Activated CD8-positive, alpha-beta memory T cell treated with anti-CD3 and anti-CD28 coated beads, Interleukin-2, amount 50 U/mL, for 24 hours (primary cell): ENCODE results near the gene GAL3ST1.
"Not testable (repeated sequence)": the region's sequence is repeated elsewhere in the genome, so short reads cannot be mapped to it uniquely, and the experiment has no call there.

Experiments
- DNase-seq: peaks from one replicate; pipeline ENCODE4 v3.0.0-alpha.2; 2020; ENCODE audit errors: extremely low read depth

GAL3ST1 gene

DNA sequence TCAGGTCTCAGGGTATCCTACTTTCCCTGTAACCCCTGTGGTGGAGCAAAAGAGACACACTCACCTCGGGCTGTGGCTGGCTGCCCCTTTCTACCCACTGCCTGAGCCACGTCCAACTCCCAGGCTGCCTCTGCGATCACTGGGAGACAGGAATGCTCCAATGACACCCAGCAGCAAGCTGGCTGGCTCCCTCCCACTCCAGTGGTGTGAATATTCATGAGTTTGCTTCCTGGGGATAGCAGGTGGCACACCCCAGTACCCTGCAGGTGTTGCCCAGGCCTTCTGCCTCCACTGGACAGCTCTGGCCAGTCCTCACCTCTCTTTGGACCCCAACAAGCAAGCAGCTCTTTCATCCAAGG lies 9.7 kb downstream of the GAL3ST1 start:
- DNase-seq: no peak

DNA sequence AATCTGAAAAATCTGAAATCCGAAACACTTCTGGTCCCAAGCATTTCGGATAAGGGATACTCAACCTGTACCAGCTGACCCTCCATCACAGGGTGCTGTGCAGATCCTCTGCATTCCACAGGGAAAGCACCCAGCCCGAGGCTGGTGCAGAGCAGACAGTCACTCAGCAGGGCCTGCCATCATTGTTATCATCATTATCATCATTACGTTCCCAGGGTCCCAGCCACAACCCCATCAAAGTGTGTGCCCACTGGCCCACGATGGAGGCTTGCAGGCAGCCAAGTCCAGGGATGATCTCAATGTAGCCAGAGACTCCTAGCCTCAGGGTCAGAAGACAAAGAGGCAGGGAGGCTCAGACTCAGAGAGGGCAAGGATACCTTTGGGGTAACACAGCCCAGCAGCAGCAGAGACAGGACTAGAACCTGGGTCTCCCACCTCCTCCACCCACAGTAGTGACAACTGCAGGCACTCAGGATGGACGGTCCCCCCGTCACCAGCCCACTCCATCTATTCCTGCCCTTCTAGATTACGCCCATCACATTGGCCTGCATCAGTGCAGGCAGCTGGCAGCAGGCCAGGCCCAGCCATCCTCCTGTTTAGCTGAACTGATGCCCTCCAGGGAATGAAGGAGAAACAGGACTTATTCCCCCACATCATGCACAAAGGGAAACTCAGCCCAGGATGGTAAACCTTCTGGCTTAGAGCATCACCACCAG lies 10.3 kb downstream of the GAL3ST1 start:
- DNase-seq: no peak

DNA sequence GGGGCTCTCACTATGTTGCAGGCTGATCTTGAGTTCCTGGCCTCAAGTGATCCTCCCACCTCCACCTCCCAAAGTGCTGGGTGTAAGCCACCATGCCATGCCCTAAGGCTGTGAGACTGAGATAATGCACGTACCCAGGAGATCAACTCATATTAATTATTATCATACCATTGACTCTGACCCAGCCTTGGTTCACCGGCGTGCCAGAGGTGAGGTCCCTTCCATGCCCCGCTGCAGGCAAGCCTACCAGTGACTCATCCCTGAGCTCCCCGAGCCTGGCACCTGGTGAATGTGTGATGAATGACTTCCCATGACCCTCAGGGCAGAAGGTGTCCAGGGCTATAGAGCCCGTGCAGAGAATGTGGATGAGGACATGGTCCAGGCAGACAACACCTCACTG lies 12.1 kb downstream of the GAL3ST1 start:
- DNase-seq: no peak

DNA sequence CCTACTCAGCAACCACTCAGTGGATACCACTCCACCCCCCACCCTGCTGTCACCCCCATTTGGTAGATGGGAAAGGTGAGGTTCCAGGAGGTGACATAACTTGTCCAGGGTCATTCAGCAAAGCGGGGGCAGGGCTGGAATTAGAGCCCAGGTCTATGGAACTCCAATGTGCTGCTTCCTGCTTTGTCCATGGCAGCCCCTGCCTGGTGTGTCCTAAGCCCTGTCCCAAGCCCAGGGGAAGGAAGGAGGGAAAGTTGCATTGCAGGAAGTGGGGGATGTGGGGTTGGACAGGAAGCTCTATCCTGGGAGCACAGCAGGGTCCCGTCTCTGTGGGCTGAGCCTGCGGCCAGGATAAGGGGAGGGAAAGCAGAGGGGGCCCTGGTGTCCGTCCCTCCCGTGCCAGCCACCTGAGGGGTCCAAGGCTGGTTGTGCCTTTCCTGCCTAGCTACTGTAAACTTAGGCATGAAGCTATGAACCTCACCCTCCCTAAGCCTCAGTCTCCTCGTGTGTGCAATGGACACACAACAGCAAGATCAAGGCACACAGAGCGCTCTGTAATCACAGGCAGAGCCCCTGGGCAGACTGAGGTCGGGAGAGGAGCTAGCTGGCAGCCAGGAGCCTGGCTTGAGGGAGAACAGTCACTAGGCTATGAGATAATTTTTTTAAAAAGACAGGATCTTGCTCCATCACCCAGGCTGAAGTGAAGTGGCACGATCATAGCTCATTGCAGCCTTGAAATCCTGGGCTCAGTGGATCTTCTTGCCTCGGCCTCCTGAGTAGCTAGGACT lies 12.9 kb downstream of the GAL3ST1 start:
- DNase-seq: no peak

DNA sequence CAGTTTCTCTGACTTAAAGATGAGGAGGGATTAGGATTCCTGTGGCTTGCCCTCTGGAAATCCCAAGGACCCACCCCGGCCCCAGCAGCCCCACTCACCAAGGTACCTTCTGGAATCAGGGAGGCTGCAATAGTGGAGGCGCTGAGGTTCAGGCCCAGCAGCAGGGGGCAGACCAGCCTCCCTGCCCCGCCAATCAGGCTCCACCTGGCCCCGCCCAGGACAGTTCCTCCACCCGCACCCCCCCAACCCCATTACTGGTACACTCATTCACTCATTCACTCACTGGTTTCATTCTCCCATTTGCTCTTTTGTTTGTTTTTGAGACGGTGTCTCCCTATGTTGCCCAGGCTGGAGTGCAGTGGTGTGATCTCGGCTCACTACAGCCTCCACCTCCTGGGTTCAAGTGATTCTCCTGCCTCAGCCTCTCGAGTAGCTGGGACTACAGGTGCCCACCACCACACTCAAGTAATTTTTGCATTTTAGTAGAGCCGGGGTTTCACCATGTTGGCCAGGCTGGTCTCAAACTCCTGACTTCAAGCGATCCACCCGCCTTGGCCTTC lies 13.7 kb downstream of the GAL3ST1 start:
- DNase-seq: not testable (repeated sequence)

DNA sequence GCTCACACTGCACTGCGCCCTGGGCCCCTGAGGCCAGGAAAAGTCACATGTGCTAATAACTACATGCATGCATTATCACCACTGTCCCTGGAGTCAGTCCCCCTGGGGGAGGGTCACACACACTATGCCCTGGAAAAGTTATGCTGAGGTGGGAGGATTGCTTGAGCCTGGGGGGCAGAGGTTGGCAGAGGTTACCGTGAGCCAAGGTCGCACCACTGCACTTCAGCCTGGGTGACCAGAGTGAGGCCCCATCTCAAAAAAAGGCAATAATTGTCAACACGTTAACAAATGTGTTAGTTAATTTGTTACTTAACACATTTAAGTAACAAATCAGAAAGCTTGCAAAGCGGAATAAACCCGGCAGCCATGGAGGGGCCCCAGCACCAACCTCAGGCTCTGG lies 14.6 kb downstream of the GAL3ST1 start:
- no peak for DNase-seq

DNA sequence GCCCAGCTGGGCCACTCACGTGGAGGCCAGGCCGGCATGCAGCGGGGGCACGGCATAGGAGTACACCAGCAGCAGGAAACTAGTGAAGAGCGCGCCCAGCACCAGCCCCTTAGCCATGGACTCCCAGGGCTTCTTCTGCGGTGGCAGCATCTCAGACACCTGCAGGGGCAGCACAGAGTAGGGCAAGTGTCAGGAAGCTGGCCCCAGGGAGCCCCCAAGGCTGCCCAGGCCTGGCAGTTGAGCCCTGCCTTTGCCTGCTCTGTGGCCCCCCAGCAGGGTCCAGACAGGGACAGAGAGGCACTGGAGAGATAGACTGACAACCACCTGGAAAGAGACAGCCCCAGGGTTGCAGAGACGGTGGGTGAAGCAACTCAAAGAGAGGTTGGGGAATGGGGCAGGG lies 17.2 kb downstream of the GAL3ST1 start:
- DNase-seq: no peak

DNA sequence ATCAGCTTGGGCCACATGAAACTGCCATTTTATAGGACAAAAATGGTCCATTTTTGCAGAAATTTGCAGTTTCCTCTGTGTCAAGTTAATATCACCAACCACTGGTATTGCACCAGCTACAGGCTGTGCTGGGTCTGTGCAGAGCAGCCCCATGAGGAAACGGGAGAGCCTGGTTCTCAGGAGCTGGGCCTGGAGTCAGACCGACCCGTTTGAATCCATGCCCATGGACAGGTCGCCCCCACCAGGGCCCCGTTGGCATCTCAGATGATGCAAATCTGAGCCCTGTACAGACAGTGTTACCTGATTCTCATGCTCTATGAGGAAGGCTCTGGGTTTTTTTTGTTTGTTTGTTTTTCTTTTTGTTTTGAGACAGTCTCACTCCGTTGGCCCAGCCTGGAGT lies 18.1 kb downstream of the GAL3ST1 start:
- DNase-seq: no peak

DNA sequence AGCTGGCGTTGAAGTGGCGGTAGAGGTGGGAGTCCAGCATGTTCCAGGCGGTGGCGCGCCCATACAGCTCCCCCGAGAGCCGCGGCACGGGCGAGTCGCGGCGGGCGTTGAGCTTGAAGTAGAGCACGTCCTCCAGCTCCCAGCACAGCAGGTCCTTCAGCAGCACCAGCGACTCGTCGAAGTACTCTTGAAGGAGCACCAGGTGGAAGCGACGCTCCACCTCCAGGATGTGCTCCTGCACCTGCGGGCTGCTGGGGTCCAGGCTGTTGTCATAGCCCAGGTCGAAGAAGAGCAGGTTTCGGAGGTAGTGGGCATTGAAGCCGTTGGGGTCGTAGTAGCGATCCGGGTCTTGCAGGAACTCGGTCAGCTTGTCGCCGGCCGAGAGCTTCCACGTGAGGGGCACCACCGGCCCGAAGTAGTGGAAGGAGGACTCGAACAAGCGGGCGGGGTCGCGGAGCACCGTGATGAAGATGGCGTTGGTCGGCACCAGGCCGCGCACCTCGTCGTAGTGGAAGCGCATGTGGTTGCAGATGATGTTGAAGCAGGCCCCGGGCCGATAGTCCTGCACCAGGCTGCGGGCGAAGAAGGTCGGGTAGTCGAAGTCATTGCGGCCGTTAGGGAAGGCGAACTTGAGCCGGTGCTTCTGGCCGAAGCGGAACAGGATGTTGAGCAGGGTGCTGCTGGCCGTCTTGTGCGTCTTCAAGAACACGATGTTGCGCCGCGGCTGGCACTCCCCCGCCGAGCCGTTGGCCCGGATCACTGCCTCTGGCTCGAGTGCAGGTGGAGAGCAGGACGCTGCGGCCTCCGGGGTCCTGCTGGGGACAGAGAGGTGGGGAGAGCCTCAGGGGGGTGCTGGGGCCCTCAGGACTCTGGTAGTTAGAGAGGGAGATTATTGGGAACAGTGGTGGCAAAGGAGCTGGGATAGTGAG lies 18.9 kb downstream of the GAL3ST1 start:
- DNase-seq: no peak

DNA sequence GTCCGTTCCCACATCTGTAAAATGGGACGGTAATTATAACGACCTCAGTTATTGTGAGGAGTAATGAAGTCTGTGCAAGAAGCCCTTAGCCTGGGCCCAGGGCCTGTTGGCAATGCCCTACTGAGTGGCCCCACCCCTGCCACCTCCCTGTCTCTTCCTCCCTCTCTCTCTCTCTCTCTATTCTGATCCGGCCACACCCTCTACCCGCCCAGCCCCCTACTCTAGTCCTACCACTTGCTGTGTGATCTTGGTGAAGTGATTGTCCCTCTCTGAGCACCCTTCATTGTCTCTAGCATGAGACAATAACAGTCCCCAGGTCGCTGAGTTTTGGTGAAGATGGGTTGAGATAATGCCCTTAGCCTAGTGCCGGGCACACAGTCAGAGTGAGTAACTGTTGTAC lies 20.5 kb downstream of the GAL3ST1 start:
- DNase-seq: no peak

DNA sequence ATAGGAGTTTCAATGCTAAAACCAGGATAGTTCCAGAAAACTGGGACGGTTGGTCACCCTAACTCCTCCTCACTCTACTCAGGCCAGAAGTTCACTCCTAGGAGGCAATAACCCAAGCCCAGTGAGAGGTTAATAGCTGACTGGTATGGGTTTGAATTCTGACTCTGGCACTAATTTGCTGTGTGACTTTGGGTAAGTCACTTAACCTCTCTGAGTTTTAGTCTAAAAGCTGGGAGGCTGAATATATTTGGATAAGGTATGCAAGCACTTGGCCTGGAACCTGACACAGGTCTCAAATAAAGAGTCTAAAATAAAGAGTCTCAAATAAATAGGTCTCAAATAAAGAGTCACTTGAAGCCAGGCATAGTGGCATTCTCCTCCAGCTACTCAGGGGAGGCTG lies 21.7 kb downstream of the GAL3ST1 start:
- no peak for DNase-seq

DNA sequence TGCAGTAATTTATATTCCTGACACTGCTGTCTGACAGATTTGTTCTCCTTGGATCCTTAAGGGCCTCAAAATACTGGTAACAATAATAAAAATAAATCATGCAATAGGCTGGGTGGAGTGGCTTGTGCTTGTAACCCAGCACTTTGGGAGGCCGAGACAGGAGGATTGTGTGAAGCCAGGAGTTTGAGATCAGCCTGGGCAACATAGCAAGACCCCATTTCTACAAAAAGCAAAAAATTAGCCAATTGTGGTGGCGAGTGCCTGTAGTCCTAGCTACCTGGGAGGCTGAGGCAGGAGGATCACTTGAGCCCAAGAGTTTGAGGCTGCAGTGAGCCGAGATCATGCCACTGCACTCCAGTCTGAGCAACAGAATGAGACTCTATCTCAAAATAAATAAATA lies 22.7 kb downstream of the GAL3ST1 start:
- not testable (repeated sequence) for DNase-seq

DNA sequence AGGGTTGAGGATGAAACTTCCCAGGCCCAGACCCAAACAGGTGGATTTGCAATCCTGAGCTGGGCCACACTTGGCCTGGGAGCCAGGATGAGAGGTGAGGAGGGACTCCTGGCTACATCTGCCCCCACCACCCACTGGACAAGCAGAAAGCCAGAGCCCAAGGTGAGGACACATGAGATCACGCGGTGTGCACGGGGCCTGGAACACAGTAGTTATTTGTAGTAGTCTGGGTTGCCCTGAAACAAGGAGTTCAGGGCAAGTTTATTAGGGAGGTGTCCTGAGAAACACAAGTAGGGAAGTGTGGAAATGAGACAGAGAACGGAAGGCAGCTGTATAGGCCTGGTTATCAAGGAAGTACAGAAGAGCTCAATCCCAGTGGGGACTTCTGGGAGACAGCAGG lies 27.3 kb downstream of the GAL3ST1 start:
- DNase-seq: no peak

DNA sequence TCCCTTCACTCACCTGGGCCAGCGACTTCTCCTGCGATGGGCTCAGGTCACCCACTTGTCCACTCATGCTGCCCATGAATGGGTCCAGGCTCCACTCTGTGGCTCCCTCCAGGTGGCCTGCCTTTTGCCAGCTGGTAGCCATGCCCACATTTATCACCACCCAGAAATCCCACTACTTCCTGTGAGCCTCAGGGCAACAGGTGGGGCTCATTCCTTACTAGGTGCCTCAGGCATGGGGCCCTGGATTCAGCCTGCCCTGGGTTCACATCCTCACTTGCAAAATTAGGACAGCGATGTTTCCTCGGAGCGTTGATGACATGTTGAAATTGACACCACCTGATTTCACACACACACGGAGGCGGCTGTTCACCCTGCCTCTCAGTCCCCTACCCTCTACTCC lies 27.8 kb downstream of the GAL3ST1 start, which contains the start of gene SEC14L6:
SEC14L6 (minus strand) TSS at position 126 of the 400 bp plus-strand sequence; CDS start at position 67, 59 bp downstream.
- no peak for DNase-seq

DNA sequence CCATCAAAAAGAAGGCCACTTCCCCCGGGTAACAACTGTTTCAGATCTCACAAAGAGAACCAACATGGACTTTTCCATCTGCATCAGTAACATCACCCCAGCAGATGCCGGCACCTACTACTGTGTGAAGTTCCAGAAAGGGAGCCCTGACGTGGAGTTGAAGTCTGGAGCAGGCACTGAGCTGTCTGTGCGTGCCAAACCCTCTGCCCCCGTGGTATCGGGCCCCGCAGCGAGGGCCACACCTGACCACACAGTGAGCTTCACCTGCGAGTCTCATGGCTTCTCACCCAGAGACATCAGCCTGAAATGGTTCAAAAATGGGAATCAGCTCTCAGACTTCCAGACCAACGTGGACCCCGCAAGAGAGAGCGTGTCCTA lies 31.7 kb downstream of the GAL3ST1 start:
- DNase-seq: no peak

DNA sequence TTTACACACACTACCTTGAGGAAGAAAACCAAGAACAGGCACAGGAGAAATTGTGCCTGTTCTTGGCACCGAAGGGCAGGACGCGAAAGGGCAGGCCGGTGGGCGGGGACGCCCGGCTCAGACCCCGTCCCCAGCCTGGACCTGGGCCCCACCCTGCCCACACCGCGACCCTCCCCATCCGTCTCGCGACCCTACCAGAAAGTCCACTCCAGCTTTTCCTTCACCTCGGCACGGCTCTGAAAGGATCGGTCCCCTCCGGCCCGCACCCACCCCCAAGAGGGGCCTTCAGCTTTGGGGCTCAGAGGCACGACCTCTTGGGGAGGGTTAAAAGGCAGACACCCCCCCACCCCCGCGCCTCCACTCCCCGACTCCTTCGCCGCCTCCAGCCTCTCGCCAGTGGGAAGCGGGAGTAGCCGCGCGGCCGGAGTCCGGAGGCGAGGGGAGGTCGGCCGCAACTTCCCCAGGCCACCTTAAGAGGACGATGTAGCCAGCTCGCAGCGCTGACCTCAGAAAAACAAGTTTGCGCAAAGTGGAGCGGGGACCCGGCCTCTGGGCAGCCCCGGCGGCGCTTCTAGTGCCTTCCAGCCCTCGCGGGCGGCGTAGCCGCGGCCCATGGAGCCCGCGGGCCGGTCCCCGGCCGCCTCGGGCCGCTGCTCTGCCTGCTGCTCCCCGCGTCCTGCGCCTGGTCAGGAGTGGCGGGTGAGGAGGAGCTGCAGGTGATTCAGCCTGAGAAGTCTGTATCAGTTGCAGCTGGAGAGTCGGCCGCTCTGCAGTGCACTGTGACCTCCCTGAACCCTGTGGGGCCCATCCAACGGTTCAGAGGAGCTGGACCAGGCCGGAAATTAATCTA lies 32.3 kb downstream of the GAL3ST1 start:
- no peak for DNase-seq

DNA sequence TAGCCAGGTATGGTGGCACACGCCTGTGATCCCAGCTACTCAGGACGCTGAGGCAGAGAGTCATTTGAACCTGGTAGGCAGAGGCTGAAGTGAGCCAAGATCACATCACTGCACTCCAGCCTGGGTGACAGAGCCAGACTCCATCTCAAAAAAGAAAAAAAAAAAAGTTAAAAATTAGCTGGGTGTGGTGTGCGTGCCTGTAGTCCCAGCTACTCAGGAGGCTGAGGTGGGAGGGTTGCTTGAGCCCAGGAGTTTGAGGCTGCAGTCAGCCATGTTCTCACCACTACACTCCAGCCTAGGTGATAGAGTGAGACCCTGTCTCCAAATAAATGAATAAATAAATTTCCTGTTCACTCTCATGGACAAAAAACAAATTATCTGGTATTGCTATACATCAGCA lies 33.0 kb downstream of the GAL3ST1 start:
- DNase-seq: not testable (repeated sequence)

DNA sequence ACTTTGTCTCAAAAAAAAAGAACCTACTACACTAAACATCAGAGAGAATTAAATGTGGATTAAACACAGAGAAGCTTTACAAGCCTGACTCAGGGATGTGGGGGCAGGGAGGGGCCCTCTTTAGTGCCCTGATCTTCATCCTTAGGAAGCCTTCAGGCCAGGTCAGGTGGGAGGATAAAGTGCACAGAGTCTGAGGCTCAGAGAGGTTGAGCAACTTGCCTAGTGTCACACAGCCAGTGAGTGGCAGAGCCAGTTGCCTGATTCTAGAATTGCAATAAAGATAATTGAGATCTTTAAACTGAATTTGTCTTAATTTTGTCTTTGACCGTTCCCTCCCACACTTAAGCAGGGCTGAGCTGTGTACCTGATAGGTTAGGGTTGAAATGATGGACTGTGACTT lies 35.1 kb downstream of the GAL3ST1 start:
- no peak for DNase-seq

DNA sequence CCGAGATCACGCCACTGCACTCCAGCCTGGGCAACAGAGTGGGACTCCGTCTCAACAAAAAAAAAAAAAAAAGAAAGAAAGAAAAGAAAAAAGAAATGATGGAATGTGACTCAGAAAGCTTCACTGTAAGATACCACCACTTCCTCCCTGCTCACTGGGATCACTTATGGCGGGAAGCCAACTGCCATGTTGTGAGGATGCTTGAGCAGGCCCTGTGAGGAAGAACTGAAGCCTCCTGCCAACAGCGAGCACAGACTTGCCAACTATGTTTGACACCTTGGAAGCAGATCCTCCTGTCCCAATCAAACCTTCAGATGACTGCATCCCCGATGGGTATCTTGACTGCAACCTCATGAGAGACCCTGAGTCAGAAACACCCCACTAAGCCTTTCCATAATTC lies 36.2 kb downstream of the GAL3ST1 start:
- no peak for DNase-seq

DNA sequence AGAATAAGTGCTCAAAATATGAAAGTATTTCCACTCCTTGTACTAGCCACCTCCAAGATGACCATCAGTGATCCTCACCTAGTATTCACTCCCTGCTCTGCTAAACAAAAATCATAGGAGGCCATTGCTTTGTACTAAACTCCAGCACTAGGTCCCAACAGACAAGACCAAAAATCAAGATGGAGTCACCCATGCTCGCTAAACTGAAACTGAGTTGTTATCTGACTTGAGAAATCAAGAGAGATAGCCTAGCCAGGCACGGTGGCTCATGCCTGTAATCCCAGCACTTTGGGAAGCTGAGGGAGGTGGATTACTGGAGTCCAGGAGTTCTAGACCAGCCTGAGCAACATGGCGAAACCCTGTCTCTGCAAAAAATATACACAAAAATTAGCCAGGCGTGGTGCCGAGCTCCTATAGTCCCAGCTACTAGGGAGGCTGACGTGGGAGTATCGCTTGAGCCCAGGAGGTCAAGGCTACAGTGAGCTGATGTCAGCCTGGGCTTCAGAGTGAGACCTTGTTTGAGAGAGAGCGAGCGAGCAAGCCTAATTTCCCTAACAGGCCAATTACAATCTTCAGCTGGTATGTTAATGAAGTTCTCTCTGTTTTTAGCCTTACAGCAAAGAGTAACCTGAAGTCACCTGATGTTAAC lies 37.3 kb downstream of the GAL3ST1 start:
- no peak for DNase-seq

DNA sequence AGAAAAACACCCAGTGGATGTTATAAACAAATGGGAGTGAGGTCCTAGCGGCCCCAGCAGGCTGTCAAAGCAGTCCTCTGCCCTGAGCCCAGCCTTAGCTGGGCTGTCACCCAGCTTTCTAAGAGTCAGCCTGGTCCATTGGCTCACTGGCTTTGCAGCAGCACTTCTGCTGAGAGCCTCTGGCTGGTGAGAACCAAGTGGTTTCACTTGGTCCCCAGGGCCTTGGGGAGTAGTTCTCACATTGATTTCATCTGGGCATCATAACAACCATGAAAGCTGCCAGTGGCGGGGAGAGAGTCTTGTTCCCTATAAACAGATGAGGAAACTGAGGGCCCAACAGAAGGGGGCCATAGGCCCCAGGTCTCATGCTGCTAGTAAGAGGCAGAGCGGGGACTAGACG lies 39.3 kb downstream of the GAL3ST1 start:
- DNase-seq: no peak
